NCI-H526 treated with DMSO at 0.1 percent for 48 hours (cell line): Measurements from ENCODE around the gene GPNMB.

ENCODE experiments used
- DNase-seq: peaks from one replicate; lab custom pipeline; 2025; lab: John Stamatoyannopoulos, UW

GPNMB gene

DNA sequence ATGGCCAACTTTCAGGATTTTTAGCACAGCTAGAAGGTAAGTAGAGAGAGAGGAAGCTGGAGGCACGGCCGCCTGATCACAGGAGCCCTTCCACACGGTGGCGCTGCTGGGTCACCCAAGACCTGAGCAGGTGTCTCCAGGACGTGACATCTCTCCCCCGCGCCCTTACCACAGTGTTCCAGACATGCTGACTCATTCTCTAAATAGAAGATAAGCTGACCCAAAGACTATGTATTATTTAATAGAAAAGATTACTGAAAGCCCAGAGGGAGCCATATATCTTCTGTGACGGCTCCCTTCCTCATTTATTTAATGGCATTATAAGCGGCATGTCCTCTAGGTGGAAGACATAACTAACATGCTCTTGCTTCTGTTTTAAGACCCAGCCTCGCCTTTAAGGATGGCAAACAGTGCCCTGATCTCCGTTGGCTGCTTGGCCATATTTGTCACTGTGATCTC lies 26.6 kb downstream of the GPNMB start:
- peak; percentile 85 for DNase-seq

DNA sequence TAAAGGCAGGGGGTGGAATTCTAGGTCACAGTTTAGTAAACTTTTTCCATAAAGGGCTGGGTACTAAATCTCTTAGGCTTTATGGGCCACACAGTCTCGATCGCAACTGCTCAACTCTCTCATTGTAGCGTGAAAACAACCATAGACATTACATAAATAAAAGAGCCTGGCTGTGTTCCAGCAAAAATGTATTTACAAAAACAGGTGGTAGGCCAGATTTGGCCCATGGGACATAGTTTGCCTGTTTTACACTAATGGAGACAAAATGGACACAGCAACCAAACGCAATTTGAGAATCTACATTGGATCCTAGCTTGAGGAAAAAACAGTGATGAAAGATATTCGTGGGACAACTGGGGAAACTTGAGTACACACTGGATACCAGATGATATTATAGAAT lies 29.3 kb downstream of the GPNMB start:
- no peak for DNase-seq

DNA sequence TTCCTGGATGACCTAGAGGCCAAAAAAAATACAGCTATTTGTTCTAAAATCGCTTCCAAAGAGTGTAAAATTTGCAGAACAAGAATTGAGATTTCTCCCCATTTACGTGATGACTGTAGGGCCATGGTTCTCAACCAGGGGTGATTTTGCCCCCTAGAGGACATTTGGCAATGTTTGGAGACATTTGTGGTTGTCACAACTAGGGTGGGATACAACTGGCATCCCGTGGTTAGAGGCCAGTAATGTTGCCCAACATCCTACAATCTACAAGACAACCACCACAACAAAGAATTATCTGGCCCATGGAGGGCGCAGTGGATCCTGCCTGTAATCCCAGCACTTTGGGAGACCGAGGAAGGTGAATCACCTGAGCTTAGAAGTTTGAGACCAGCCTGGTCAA lies 29.8 kb downstream of the GPNMB start:
- DNase-seq, result no peak

DNA sequence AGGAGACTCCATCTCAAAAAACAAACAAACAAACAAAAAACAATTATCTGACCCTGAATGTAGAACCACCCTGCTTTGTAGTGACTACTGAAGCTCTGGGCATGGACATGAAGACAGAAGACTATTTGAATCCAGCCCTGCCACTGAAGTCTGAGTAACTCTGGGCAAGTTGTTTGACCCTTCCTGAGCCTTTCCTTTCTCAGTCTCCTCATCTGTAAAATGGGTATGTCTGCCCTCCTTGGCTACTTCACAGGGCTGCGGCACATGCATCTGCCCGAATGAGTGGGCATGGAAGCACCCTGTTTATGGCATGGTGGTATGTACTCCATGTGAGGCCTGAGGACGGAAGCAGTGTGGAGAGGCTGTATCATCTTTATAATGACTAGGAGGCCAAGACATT lies 30.4 kb downstream of the GPNMB start:
- no peak for DNase-seq

DNA sequence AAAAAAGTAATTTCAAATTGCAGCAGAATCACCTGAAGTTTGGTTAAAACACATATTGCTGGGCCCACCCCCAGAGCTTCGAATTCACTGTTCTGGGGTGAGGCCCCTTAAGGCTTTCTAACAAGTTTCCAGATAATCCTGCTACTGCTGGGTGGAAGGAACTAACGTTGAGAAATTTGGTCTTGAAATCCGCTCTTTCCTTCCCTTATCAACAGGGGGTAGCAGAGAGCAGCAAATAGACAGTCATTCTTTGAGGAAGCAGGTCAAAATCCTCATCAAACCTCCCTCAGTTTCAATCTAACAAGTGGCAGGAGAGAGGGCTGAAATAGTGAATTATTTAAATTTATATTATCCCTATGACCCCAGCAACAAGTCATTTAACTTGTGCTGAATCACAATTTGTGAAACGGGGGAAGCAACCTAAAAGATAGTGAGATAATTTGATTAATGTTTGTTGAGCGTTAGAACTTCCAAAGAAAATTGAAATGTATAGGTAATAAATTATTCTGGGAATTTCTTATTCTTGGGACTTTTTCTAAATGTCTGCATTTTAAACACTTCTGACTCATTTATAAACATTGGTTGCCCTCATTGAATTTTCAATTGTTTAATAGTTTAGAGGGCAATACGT lies 30.9 kb downstream of the GPNMB start:
- peak; percentile 44 for DNase-seq

DNA sequence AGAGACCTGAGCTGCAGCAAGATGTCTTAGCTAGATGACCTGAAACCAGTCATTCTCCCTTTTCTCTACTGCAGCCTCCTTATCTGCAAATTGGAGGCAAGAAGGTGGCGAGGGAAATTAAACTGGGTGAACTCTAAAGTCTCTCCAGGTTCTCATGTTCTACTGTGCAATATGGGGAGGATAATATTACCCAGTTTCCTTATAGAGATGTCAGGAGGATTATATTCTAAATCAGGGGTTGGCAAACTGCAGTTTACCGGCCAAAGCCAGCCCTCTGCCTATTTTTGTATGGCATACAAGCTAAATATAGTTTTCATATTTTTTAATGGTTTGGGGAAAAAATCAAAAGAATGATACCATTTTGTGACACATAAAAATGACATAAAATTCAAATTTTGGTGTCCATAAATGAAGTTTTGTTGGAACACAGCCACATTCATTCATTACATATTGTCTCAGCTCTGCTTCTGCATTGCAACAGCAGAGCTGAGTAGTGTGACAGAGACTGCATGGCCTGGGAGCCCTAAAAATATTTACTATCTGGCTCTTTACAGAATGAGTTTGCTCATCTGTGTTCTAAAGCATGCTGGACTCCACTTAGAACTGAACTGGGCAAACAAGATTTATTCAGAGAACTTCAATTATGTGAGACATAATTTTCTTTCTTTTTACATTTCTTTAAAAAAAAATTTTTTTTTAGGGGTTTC lies 33.4 kb downstream of the GPNMB start:
- no peak for DNase-seq

DNA sequence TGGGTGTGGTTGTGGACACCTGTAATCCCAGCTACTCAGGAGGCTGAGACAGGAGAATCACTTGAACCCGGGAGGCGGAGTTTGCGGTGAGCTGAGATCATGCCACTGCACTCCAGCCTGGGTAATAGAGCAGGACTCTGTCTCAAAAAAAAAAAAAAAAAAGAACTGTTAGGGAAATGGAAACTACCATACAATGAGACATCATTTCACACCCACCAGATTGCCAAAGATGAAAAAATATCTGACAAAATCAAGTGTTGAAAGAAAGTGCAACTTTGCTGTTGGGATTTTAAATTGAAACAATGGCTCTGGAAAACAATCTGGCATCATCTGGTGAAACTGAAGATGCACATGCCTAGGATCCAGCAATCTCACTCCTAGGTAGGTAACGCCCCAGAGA lies 36.5 kb downstream of the GPNMB start:
- DNase-seq, result no peak

DNA sequence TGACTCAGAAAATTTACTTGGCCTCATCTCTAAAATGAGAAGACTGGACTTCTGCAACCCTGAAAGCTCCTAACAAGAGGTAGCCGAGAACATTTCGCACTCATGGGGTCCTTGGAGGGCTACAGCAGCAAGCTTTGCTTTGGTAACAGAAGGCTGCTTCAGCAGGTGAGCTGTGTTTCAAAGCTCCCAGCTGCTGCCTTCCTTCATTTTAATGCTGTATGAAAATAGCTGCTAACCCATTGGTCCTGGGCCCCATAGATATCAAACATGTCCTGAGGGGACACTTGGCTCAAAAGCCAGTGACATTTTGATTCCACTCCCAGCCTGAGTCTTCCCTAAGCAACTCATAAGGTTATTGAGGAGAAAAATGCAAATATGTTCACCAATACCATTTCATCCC lies 38.3 kb downstream of the GPNMB start:
- DNase-seq, result no peak

DNA sequence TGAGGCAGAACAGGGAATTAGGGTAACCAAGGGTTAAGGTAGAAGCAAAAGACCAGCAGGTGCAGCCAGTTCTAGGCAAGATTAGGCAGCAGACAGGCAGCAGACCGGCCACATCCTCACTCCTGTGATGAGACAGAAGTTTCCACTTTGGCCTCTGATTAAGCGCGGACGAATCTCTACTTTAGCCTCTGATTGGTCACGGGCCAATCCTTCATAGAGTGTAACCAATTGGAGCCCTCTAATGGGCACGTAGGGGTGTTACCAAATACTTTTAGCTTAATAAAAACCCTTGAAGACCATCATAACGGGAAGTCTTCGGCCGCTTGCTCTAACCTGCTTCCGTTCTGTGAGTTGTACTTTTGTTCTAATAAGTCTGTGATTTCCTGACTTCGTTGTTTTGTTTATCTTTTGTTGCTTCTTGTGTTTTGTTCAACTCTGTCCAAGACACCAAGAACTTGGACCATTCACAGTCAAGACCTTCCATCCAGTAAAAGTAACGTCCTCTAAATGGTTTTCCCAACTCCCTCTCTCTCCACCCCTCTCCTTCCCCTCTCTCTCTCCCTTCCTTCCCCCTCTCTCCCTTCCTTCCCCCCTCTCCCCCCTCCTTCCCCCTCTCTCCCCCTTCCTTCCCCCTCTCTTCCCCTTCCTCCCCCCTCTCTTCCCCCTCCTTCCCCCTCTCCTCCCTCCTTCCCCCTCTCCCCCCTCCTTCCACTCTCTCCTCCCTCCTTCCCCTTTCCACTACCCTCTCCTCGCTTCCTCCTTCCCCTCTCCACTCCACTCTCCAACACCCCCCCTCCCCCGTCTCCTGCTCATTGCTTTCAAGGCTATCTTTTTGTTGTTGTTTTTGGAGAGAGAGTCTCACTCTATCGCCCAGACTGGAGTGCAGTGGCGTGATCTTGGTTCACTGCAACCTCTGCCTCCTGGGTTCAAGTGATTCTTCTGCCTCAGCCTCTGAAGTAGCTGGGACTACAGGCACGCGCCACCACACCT lies 39.4 kb downstream of the GPNMB start:
- DNase-seq, result no peak

DNA sequence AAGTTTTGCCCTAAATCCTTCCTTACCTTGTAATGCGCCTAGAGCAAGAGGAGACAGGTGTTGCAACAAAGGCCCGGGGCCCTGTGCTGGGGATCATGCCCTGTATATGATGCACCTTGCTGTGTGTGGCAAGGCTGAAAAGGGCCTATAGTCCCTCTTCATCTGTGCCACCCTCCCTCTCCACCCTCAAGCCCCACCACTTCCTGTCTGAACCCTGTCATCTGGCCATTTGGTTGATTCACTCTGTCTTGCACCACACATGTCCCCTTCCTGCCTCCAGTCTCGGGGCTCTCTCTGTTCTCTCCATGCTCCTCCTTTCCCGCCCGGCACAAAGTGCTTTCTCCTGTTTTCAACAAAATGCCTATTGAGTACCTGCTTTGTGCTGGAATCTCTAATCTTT lies 41.0 kb downstream of the GPNMB start:
- DNase-seq, result no peak

DNA sequence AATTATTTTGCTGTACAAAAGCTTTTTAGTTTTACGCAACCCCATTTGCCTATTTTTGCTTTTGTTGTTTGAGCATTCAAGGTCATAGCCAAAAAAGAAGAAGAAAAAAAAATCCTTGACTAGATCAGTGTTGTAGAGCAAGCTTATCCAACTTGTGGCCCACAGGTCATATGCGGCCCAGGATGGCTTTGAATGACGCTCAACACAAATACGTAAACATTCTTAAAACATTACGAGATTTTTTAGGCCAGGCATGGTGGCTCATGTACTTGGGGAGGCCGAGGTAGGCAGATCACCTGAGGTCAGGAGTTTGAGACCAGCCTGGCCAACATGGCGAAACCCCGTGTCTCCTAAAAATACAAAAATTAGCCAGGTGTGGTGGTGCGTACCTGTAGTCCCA lies 44.4 kb downstream of the GPNMB start:
- no peak for DNase-seq

DNA sequence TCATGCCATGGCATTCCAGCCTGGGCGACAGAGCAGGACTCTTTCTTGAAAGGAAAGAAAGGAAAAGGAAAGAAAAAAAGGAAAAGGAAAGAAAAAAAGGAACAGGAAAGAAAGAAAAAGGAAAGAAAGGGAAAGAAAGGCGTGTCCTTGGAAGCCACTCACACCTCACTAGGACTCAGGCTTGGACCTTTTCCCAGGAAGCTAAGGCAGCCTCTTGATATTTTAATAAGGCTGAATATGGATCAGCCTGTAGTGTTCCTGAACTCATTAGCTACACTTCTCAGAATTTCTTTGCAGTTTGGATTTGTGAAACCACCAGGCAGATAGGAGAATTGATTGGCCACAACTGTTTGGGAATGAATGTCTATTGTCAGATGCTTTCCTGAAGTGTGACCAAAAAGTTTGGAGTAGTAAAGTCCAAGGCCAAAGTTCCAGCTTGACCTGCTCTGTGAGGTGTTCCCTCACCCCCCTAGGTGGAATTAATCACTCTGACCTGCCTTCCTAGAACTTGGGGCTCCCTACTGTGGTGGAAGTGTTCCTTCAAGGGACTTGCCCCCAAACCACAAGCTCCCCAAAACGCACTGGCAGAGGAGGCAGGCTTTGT lies 45.5 kb downstream of the GPNMB start:
- DNase-seq, result no peak

DNA sequence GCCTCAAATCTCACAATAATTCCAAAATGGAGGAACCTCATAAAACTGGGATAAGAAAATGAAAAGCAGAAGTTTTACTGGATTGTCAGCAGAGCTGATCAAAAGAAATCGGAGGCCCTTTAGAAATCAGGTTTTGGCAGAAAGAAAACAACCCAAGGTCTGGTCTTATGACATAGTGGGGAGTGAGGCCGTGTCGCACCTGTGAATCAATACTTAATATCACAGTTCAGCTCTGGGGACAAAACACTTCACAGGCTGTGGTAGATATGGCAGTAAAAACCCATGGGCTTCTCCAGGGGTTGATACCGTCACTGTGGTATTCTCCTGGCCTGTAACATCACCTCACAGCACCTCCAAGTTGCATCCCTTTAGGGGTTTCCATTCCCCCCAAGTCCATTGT lies 46.0 kb downstream of the GPNMB start:
- no peak for DNase-seq

DNA sequence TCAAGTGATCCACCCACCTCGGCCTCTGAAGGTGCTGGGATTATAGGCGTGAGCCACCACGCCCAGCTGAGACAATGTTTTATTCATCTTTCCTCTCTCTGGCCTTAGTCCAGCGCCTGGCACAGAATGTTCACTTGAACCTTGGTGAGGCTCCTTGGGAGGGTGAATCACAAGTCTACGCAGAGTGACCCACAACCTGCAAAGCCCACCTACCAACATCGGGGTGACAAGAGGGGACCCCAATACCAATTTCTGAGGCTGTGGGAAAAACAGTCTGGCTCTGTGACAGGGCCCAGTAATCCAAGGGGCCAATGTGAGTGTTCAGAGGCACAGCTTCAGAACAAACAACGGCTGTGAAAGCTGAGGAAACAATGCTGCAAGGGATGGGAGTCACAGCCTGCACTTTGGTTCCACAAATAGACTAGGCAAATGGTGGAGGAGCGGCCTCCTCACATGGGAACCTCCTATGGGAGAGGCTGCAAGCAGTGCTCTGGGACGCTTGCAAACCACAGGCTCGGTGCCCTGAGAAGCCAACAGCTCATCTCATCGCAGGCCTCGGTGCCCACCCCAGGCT lies 47.0 kb downstream of the GPNMB start:
- no peak for DNase-seq

DNA sequence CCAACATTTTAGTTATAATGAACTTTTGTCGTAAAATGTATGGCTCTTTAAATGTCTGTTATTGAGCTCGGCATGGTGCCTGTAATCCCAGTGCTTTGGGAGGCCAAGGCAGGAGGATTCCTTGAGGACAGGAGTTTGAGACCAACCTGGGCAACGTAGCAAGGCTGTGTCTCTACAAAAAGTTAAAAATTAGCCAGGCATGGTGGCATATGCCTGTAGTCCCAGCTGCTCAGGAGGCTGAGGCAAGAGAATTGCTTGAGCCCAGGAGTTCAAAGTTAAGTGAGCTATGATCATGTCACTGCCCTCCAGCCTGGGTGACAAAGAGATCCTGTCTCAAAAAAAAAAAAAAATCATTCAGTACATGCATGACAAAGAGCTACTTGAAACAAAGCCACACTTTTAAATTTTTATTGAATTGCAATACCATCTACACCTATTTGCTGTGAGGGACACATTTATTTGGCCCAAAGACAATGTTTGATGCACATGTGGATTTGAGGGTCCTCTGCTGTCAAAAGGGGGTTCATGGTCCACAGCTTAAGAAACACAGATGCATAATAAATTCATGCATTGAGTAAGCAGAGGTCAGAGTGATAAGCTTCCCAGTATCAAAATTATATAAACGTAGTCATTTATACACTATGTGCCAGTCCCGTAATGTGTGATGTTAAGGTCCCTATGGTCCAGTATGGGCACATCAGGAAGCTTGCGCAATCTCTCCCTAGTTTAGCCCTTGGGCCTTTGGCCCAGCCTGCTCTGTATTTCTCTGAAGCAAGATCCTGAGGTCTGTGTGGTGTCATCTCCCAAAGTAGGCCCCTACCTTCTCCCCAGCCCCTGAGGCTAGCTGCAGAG lies 48.2 kb downstream of the GPNMB start:
- no peak for DNase-seq

DNA sequence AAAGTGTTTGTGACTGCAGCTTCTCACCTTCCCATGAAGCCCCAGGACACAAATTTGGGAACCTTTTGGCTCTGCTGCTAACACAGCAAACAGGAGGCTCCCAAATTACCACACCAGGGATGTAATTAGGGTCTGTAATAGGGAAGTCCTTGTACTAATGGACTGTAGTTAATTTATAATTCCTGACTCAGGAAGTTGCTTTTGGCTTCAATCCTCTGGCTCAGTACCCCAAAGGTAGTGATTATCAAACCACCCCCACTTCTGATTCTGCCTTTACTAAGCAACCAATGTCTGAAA lies 48.8 kb downstream of the GPNMB start:
- no peak for DNase-seq

DNA sequence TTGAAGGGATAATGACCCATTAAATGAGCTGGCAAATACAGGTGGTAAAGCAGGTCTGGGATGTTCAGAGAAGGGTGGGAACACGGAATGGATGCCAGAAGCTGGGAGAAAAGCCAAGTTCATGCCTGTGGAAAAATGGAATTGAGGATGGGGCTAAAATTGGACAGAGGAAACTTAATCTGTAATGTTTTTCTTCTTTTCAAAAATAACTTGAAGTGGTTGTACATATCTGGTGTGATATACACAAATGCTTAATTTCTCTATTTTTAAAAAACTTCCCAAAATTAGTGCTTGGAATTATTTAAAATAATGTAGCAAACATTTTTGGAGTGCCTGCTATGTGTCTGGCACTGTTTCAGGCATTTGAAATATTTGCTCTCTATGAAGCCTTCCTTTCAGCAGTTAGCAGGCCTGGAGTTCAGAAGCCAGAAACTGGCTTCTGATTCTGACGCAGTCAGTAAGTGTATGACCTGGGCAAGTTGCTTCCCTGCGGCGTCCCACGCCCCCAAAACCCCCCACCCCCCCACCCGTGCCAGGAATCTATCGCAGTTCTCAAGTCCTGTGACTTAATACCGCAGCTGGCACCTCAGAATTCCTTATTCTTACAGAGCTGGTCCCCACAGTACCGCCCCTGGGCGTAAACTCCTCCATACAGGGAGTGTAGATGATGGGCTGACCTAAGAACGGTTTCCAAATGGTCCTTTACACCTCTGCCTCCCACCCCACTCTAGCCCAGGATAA lies 51.7 kb downstream of the GPNMB start:
- no peak for DNase-seq

DNA sequence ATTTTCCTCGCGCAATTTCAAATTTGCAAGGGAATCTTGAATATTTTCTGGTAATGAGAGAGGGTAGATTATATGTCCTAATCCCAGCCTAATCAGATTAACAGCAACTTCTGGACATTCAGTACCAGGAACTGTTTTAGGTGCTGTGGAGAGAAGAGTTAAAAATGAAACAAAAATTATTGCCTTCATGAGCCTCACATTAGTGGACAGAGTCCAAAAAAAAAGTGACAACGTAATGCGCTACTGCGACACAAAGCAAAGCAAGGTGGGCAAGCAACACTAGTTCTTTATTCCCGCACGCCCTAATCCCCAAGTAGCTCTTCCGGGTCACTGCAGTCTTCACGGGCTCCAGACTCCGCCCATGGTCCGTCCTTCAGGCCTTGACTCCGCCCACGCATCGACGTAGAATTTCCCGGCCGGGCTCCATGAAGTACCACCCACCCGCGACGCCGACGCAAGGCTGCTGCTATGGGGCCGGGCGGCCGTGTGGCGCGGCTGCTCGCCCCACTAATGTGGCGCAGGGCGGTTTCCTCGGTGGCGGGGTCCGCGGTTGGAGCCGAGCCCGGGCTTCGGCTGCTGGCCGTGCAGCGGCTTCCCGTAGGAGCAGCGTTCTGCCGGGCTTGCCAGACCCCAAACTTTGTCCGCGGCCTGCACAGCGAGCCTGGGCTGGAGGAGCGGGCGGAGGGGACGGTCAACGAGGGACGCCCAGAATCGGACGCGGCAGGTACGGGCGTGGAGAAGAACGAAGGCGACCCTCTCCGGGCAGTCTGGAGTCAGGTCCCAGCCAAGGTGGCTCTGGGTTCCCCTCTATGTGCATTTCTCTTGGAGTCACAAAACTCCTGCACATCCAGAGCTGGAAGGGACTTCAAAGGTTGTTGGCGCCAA lies 52.6 kb downstream of the GPNMB start, which contains the start of gene MALSU1:
TSS of gene MALSU1 (plus strand) at position 455 of the 885 bp plus-strand sequence. CDS start at position 469, 14 bp downstream.
- peak; percentile 91 for DNase-seq

DNA sequence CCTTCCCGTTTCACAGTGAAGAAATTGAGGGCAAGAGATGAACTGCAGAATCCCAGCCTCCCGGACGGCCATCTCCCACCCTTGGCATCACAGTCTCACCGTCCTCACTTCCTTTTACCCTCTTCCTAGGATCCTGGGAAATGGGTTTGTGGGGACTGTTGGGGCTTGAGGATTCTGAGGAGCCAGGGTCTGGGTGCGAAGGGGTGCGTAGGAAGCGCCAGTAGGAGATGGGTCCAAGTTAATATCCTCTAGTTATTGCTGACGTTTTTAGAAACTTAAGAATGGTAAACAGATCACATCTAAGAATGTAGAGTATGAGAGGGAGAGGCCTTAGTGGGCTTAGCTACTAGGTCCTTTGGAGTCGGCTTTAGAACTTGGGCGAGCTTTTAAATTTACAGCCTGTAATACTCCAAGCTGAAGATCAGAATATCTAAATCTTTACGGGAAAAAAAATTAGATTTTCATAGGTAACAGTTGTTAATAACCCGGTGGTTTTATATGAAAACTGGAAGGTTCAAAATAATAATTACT lies 53.3 kb downstream of the GPNMB start:
- DNase-seq, result no peak
